Activated T-helper 1 cell treated with Interleukin-2 at 50 U/mL for 16 hours (primary cell): ENCODE measurements around the gene ATF5.

Experiments used
- DNase-seq: peaks from one replicate; pipeline ENCODE4 v3.0.0-alpha.2; 2020; ENCODE audit warnings: low read depth

Gene ATF5

DNA sequence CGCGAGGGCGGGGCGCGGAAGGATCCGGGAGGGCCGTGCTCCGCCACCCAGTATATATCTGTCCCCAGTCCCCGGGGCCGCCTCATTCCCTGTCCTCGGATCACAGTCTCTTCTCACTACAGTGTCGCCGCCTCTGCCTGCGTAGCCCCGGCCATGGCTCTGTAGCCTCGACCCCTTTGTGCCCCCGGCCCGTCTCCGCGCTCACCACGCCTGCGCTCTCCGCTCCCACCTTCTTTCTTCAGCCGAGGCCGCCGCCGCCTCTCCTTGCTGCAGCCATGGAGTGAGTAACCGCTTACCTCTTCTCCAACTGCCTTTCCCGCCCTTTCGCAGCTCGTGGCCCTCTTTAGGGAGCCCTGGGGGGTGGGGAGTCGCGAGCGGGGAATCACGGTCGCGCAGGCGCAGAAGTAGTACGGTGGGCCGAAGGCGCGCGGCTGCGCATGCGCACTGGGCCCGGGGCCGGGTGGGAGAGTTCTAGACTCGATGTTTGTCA is at the start of gene ATF5, which contains the start of gene NUP62:
Gene ATF5, plus strand, starts transcription at position 85 of the 490 bp plus-strand sequence. CDS start 1,646 bp downstream, outside the sequence.
Gene NUP62, minus strand, starts transcription at position 384 of the 490 bp plus-strand sequence. CDS start 19,697 bp downstream, outside the sequence.
- DNase-seq: peak; percentile 86

- no peak for DNase-seq
Measured at GRCh38 chr19:49879243-49879963, 49.6 kb upstream of the ATF5 start.

DNA sequence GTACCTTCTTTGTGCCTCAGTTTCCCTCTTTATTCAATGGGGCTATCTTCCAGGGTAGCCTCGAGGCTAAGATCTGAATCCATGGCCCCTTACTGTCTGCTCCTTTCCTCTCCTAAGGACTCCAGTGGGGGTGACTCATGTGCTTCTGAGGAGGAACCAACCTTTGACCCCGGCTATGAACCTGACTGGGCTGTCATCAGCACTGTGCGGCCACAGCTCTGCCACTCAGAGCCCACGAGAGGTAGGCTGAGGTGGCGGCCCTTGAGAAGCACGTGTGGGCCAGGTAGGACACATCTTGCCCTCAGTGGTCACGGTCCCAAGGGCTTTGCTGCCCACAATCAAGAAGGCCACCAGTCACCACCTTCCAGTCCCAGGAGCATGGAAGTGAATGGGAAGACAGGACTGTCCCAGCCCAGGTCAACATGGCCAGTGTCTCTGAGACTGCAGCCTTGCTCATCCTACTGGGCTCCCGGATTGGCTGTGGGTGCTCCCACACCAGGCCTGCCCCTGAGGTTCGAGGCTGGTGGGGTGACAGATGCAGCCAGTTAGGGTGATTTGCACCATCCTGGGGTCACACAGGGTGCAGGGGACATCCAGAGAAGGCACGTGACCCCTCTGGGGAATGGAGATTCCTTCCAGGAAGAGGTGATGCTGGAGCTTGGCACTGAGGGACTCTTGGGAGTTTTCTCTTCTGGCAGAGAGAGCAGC is 48.7 kb upstream of the ATF5 start:
- no peak for DNase-seq

DNA sequence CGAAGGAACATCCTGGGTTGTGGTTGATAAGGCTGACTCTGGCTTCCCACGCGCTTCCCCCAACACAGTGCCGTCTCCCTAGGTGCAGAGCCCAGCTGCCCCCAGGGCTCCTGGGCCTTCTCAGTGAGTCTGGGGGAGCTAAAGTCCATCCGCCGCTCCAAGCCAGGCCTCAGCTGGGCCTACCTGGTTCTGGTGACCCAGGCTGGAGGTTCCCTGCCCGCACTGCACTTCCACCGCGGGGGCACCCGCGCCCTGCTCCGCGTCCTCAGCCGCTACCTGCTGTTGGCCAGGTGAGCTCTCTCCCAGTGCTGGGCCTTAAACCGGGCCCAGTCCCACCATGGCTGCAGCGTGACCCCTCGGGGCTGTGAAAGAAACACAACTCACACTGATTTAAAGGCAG is 47.8 kb upstream of the ATF5 start:
- DNase-seq: no peak

GRCh38 chr19:49881672-49882394 is 47.2 kb upstream of the ATF5 start:
- DNase-seq: no peak

DNA sequence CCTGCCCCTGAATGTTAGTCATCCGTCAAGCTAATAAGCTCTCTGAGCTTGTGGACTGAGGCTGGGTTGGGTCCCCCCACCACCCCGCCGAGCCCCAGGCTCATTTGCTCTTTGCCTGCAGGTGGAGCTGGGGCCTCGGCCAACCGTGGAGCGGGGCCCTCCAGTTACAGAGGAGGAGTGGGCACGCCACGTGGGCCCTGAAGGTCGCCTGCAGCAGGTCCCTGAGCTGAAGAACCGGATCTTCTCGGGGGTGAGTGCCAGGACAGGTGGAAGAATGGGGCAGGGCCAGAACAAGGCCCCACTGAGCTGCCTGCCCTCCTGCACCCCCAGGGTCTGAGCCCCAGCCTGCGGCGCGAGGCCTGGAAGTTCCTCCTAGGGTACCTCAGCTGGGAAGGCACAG is 46.4 kb upstream of the ATF5 start:
- no peak for DNase-seq

DNA sequence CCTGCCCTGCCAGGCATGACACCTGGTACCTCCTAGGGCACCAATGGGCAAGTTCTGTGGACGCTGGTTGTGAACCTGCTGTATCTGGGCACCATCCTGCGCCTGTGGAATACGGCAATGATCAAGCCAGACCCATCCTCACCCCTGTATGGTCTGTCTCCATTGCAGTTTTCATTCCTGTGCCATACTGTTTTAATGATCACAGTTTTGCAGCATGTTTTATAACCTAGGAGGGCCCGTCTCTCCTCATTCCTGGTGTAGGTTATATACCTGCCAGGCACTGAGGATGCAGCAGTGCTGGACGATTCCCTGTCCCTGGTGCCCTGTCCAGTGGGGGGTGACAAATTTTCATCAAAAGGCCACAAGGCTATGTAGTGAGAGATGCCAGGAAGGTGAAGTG is 45.9 kb upstream of the ATF5 start:
- no peak for DNase-seq

DNA sequence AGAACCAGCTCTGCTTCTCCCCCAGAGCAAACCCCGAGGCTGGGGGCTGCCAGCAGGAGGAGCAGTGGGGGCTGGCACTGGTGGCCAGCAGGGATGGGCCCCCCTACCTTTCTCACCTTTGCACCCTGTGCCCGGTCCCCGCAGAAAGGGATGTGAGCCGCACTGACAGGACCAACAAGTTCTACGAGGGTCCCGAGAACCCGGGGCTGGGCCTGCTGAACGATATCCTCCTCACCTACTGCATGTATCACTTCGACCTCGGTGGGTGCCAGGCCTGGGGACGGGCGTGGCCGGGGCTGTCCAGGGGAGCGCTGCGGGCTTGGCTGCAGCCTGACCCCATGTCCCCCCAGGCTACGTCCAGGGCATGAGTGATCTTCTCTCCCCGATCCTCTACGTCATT is 44.9 kb upstream of the ATF5 start:
- DNase-seq: no peak

DNA sequence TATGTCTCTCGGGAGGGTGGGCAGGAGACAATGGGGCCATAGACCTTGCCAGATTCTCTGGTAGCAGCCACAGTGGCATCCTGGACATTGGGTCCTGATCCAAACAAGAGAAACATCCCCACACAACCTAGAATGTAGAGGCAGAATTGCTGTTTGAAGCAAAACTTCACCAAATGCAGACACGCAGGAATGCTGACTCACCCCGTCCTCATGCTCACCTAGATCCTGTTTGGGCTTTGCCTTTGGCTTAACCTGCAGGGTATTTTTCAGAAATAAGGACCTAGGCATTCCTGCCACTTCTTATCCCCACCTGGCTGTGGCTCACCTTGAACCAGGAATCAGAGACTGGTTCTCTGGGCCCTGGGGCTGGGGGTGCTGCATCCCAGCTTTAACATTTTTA is 44.2 kb upstream of the ATF5 start:
- DNase-seq: no peak

DNA sequence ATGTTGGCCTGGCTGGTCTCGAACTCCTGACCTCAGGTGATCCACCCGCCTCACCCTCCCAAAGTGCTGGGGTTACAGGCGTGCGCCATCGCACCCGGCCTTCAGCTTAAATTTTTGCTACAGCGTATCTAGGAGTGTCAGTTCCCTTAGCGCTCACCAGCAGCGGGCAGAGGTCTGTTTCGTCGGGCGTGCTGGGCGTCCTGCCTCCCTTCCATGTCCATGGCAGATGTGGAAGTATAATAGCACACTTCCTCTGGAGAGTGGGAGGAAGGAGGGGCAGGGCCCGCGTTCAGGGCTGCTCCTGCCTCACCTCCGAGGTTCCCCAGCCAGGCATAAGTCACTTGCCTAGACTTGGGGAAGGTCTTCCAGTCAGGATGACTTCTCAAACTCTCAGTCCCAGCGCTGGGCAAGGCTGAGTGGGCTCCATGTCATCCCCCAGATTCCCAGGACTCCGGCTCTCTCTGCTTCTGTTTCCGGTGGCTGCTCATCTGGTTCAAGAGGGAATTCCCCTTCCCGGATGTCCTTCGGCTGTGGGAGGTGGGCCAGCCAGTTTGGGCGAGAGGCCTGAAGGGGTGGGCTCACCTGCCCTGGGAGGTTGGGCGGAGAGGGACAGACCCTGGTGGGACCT is 41.9 kb upstream of the ATF5 start:
- DNase-seq: no peak

GRCh38 chr19:49887665-49888509 is 41.1 kb upstream of the ATF5 start:
- no peak for DNase-seq

GRCh38 chr19:49888510-49888824 is 40.5 kb upstream of the ATF5 start:
- no peak for DNase-seq

DNA sequence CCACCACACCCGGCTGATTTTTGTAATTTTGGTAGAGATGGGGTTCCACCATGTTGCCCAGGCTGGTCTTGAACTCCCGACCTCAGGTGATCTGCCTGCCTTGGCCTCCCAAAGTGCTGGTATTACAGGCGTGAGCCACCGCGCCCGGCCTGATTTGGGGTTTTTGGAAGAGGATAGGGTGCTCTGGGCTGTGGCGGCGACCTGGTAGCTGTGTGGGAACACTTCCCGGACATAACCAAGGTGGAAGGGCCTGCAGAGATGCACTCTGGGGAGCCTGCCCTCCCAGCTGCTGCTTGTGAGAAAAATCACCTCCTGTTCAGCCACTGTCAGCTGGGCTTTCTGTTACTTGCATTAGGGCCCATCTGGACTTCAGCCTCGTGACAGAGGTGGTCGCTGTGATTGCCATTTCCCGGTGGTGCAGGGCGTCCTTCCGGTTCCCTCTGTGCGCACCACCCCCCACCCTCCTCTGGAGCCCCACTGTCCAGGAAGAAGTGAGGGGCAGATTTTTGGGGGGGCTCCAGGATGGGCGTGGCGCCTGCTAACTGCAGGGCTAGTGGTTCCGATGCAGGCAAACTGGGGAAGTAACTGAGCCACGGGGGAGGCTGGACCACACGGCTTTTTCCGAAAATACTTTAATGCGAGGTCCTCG is 39.8 kb upstream of the ATF5 start:
- DNase-seq: no peak

- DNase-seq: peak; percentile 65
Measured at GRCh38 chr19:49889687-49890348, 39.2 kb upstream of the ATF5 start.

- DNase-seq: peak; percentile 53
Measured at GRCh38 chr19:49890349-49891311, 38.4 kb upstream of the ATF5 start.

DNA sequence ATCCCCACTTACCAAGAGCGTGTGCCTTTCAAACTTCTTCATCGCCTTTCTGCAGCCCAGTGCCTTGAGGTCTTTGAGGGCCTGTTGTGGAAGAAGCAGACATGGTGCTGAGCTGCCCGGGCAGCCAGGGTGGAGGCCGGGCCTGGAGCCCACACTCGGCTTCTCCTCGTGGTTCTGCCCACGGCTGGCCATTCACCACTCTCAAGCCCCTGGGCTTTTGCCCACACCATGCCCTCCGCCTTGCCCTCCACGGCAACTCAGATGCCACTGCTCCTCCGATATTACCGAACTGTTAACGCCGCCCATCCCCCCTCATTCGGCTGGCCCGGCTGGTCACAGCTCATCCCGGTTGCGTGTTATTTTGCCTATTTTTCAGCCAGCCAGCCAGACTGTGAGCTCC is 37.6 kb upstream of the ATF5 start:
- DNase-seq: no peak

GRCh38 chr19:49892716-49893115 is 36.3 kb upstream of the ATF5 start:
- no peak for DNase-seq

DNA sequence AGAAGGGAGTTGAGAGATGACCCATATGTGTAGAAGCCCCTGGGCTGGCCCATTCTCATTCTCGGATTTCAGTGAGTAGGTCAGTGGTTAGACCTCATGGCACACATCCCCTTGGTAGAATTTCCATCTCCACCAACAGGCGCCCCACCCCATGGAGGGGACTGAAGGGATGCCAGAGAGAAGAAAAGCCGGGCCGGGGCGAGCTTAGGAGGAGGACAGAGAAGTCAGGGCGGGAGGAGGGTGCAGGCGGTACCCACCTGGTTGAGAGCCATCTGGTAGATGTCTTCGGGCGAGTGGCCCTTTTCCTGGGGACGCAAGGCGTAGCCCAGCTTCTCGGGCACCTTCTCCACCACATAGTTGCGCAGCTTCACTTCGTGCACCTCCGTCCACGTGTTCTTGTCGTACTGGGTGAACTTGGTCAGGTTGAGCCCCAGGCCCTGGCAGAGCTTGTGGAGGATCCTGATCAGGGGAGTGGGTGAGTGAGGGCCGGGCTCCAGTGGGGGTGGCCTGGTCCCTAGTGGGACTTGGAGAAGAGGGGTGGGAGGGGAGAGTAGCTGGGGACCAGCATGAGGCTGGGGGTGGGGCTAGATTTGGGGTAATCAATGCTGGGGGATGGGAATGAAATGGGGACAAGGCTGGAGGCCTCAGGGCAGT is 34.9 kb upstream of the ATF5 start:
- DNase-seq: no peak
